SH-SY5Y (cell line): ENCODE data around the gene TRAF5.

Experiments used
- GATA2 ChIP-seq: IDR thresholded peaks from 2 replicates; pipeline ENCODE4 v1.6.1; 2011; ENCODE audit warnings: mild to moderate bottlenecking, low read depth, low read length
- GATA3 ChIP-seq: IDR thresholded peaks from 2 replicates; pipeline ENCODE4 v1.6.1; 2011; ENCODE audit warnings: low read depth, mild to moderate bottlenecking, low read length, moderate library complexity

DNA sequence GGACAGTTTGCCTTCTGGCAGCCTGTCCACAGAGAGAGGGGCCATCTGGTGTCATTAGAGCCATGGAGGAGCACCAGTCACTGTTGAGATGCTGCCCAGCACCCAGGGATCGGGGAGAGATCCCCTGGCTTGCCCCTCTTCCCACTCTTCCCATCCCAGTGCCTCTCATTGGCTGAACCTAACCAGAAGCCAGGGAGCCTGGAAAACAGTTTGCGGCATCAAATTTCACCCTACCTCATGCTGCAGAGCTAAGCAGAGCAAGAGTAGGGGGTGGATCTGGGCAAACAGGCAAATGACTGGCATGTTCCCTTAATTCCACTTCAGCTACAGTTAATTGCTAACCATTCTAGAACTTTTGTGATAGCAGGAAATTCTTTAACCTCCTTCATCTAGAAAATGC is 19.1 kb downstream of the TRAF5 start:
- TF ChIP-seq GATA2 (no peak), GATA3 (no peak)
